PC-3 (cell line): ENCODE results near the gene SFMBT2.

Experiments
- EZH2 ChIP-seq: fragments of 300-600 bp; sonication (generic); IDR thresholded peaks from one replicate; pipeline ENCODE4 v1.6.1; 2017; ENCODE audit warnings: antibody characterized with exemption, mild to moderate bottlenecking, low read length; ENCODE audit not compliant: unreplicated experiment
- EZH2phosphoT487 ChIP-seq: fragments of 300-600 bp; sonication (generic); IDR thresholded peaks from 2 replicates; pipeline ENCODE4 v1.6.1; 2018; ENCODE audit warnings: mild to moderate bottlenecking, antibody characterized with exemption, low read length, borderline replicate concordance
- TF ChIP-seq, protein P1 (sequence below): fragments of 300-600 bp; sonication (generic); conservative IDR thresholded peaks from 2 replicates; pipeline ENCODE4 v1.5.1; 2017; ENCODE audit warnings: antibody characterized with exemption, low read depth, mild to moderate bottlenecking, low read length

- TF ChIP-seq, protein P1, sequence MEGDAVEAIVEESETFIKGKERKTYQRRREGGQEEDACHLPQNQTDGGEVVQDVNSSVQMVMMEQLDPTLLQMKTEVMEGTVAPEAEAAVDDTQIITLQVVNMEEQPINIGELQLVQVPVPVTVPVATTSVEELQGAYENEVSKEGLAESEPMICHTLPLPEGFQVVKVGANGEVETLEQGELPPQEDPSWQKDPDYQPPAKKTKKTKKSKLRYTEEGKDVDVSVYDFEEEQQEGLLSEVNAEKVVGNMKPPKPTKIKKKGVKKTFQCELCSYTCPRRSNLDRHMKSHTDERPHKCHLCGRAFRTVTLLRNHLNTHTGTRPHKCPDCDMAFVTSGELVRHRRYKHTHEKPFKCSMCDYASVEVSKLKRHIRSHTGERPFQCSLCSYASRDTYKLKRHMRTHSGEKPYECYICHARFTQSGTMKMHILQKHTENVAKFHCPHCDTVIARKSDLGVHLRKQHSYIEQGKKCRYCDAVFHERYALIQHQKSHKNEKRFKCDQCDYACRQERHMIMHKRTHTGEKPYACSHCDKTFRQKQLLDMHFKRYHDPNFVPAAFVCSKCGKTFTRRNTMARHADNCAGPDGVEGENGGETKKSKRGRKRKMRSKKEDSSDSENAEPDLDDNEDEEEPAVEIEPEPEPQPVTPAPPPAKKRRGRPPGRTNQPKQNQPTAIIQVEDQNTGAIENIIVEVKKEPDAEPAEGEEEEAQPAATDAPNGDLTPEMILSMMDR: no peak
- TF ChIP-seq EZH2phosphoT487 (no peak), EZH2 (no peak)
Observed at GRCh38 chr10:7354330-7355047, 56.3 kb downstream of the SFMBT2 start.
